ENCODE data around the gene HLA-DQB1. TPM values are rescaled to one million over a fixed set of nuclear protein-coding genes. Genes with fewer than 3 reads are reported as not detected.

The HLA-DQB1 gene
- total and polyA plus RNA-seq, 2 donors (not counting 3 experiments of a cell fraction or from before 2014, with no cell fraction given): not detected

GRCh38 chr6:32614366-32615081 lies 51.9 kb downstream of the HLA-DQB1 start:
- Histone ChIP-seq H3K9me3 (replicated peaks; ENCODE audit: control insufficient read depth, insufficient read depth, low read length) (no peaks in the 10 kb centered on the region), H3K4me2 (ENCODE audit: insufficient read depth, low read length) (no peak overlapping the region)
- CTCF ChIA-PET: no interaction called here

More at GRCh38 chr6:32614366-32615081, 51.9 kb downstream of the HLA-DQB1 start:
- Histone ChIP-seq H3K9me1 (replicated peaks; ENCODE audit: control insufficient read depth, extremely low read depth, insufficient read depth, low read length) (no peaks in the 10 kb centered on the region), H3K27ac (ENCODE audit: insufficient read depth, low read depth, low read length) (no peak overlapping the region), H3K4me3 (replicated peaks in 1 of 3; ENCODE audit: insufficient read depth in 1 of 3, low read depth in 1 of 3, low read length in 3 of 3) (no peak overlapping the region), H3K4me1 (ENCODE audit: control insufficient read depth, extremely low read depth, insufficient read depth, low read length) (no peaks in the 10 kb centered on the region), H3K36me3 (ENCODE audit: control insufficient read depth in 2 of 2, extremely low read depth in 1 of 2, insufficient read depth in 2 of 2, low read length in 2 of 2) (no peaks in the 10 kb centered on the region), H3K9ac (replicated peaks; ENCODE audit: extremely low read depth, insufficient read depth, low read length) (no peak overlapping the region), H4K20me1 (replicated peaks; ENCODE audit: control insufficient read depth, extremely low read depth, insufficient read depth, low read length) (no peaks in the 10 kb centered on the region), H2AFZ (ENCODE audit: low read depth, low read length) (no peak overlapping the region), H3K27me3 (ENCODE audit: control insufficient read depth in 2 of 2, insufficient read depth in 2 of 2, low read length in 2 of 2) (peaks cover 0 to 4% of the 10 kb centered on the region in 2 experiments), H3K79me2 (ENCODE audit: control insufficient read depth, insufficient read depth, low read length) (no peaks in the 10 kb centered on the region)
- dilution Hi-C loops (cut with MboI; ENCODE audit: extremely low pct_ligation_motif_present, low sequenced_read_pairs) (no loop called here), intact Hi-C loops (cut with micrococcal nuclease) (no loop called here)
- DNase-seq (ENCODE audit: low read depth, low spot score) (no peak), FAIRE-seq (no peak)
- TF ChIP-seq POLR2A (IDR thresholded peaks at IDR 0.05; ENCODE audit: low read depth, low read length) (no peak), POLR2AphosphoS5 (IDR thresholded peaks at IDR 0.05; ENCODE audit: insufficient read depth, low read depth, low read length) (no peak), GATA2 (IDR thresholded peaks at IDR 0.05; ENCODE audit: insufficient read depth, insufficient read length, low read depth, low read length) (no peak), EZH2 (IDR thresholded peaks at IDR 0.05; ENCODE audit: borderline replicate concordance, low read depth, low read length, severe bottlenecking) (no peak), MYC (IDR thresholded peaks at IDR 0.05; ENCODE audit: low read depth, low read length) (no peak), JUN (IDR thresholded peaks at IDR 0.05; ENCODE audit: borderline replicate concordance, insufficient read depth, insufficient read length, low read depth) (no peak), MAX (IDR thresholded peaks at IDR 0.05; ENCODE audit: insufficient read depth, insufficient read length) (no peak), FOS (IDR thresholded peaks at IDR 0.05; ENCODE audit: borderline replicate concordance, insufficient read depth, low read length) (no peak)
- TF ChIP-seq, protein P1, sequence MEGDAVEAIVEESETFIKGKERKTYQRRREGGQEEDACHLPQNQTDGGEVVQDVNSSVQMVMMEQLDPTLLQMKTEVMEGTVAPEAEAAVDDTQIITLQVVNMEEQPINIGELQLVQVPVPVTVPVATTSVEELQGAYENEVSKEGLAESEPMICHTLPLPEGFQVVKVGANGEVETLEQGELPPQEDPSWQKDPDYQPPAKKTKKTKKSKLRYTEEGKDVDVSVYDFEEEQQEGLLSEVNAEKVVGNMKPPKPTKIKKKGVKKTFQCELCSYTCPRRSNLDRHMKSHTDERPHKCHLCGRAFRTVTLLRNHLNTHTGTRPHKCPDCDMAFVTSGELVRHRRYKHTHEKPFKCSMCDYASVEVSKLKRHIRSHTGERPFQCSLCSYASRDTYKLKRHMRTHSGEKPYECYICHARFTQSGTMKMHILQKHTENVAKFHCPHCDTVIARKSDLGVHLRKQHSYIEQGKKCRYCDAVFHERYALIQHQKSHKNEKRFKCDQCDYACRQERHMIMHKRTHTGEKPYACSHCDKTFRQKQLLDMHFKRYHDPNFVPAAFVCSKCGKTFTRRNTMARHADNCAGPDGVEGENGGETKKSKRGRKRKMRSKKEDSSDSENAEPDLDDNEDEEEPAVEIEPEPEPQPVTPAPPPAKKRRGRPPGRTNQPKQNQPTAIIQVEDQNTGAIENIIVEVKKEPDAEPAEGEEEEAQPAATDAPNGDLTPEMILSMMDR (IDR thresholded peaks at IDR 0.05; ENCODE audit: extremely low read depth in 1 of 2, insufficient read depth in 1 of 2, low read depth in 1 of 2, low read length in 2 of 2): no peak
- BruUV-seq (replicated peaks): no TSS peak
- POLR2A ChIA-PET: no interaction called here
